RWPE1 (cell line): Measurements from ENCODE around the gene PIGX.

Experiments used
- CTCF ChIA-PET: fragments of 350-600 bp; sonication (Branson Sonifier 250); formaldehyde crosslinking; extraction: SDS; loops from one replicate; lab custom pipeline; 2021; lab: Yijun Ruan, JAX
- POLR2A ChIA-PET: fragments of 400-600 bp; formaldehyde crosslinking; extraction: SDS; loops from one replicate; lab custom pipeline; 2020; ENCODE audit warnings: antibody characterized with exemption; ENCODE audit not compliant: low non-redundant PET; lab: Yijun Ruan, JAX
- DNase-seq: peaks from one replicate; pipeline ENCODE4 v3.0.0; 2012; ENCODE audit warnings: low spot score
- H3K27ac ChIP-seq: fragments of 450-650 bp; 2 replicates; pipeline ENCODE4 v1.5.1; 2017
- CTCF ChIP-seq: fragments of 450-650 bp; conservative IDR thresholded peaks from 2 replicates; pipeline ENCODE4 v1.5.1; 2017; ENCODE audit warnings: low read depth, mild to moderate bottlenecking

The PIGX gene

DNA sequence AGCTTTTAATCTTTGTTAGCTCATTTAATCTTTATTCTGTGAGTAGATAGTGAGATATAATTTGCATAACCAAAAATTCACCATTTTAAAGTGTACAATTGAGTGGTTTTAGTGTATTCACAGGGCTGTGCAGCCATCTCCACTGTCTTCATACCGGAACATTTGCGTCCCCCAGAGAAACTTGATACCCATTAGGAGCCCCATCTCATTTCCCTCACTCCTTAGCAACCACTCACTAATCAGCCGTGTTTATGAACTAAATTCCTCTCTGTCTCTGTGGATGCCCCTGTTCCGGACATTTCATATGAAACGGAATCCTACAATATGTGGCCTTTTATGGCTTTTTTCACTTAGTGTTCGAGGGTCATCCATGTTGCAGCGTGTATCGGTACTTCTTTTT lies 65.7 kb downstream of the PIGX start:
- H3K27ac ChIP-seq = no peak overlapping the region
- no peak for DNase-seq
- ChIA-PET CTCF (interaction anchor here (0.6 kb wide), 1 partner anchor 941 kb away, joined by 7 read pairs; no protein-coding TSS in a partner anchor), POLR2A (no interaction called here)
- no peak for TF ChIP-seq CTCF

GRCh38 chr3:196778755-196779154 lies 66.6 kb downstream of the PIGX start:
- CTCF ChIA-PET = no interaction called here

GRCh38 chr3:196782511-196782910 lies 70.3 kb downstream of the PIGX start:
- CTCF ChIA-PET = no interaction called here

More at GRCh38 chr3:196778755-196779154, 66.6 kb downstream of the PIGX start:
- no peak for DNase-seq
- no peak for TF ChIP-seq CTCF
- POLR2A ChIA-PET = no interaction called here
- H3K27ac ChIP-seq = no peak overlapping the region

More at GRCh38 chr3:196782511-196782910, 70.3 kb downstream of the PIGX start:
- no peak for TF ChIP-seq CTCF
- no peak for DNase-seq
- no peak overlapping the region for H3K27ac ChIP-seq
- POLR2A ChIA-PET = no interaction called here
